ENCODE data around the gene ATAT1.
"Not testable (repeated sequence)": the region's sequence is repeated elsewhere in the genome, so short reads cannot be mapped to it uniquely, and the experiment has no call there.

Gene ATAT1

DNA sequence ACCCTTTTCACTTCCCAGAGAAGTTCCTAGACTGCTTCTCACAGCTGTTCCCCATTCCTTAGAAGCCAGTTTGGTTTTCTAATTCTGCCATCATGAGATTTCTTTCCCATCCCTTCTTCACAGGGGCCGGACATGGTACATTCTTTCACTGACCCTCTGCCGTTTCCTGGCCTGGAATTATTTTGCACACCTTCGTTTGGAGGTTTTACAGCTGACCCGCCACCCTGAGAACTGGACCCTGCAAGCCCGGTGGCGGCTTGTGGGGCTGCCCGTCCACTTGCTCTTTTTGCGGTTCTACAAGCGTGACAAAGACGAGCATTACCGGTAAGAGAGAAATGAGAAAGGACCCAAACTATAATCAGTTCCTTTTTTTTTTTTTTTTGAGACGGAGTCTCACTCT, 24.5 kb downstream of the ATAT1 start:
- no peak for DNase-seq (ENCODE audit: low read depth)

- DNase-seq (ENCODE audit: low read depth): no peak
Observed at GRCh38 chr6:30654798-30655742, 28.4 kb downstream of the ATAT1 start.

DNA sequence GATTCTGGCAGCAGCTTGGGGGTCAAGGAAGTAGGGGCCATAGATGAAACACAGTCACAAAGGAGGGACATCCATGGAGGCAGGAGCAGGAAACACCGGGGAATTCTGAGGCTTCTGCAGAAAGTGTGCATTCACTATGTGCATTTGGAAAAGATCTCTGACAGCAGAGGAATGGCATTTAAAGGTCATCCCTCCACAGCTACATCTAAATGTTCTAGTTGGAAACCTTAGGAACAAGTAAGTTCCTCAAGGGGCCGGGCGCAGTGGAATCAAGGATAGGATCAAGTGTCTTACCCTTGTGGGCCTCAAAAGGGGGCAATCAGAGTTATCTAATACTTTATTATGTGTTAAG, 29.0 kb downstream of the ATAT1 start:
- DNase-seq (ENCODE audit: low read depth): no peak

GRCh38 chr6:30656513-30656912, 29.8 kb downstream of the ATAT1 start:
- DNase-seq (ENCODE audit: low read depth): no peak

DNA sequence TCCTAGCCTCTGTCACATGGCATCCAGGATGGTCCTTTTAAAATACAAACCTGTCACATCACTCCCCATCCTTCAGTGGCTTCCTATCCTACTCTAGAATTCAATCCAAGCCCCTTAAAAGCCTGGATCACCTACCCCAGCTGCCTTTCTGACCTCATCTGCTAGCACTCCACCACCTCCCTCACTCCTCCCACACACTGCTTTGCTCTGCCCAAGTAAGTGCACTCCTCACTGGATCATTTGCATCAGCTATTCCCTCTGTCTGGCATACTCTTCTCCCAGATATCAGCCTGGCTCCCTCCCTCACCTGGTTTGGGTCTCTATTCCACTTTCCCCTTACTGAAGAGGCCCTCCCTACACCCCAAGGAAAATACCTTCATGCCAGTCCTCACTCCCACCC, 30.8 kb downstream of the ATAT1 start:
- no peak for DNase-seq (ENCODE audit: low read depth)

DNA sequence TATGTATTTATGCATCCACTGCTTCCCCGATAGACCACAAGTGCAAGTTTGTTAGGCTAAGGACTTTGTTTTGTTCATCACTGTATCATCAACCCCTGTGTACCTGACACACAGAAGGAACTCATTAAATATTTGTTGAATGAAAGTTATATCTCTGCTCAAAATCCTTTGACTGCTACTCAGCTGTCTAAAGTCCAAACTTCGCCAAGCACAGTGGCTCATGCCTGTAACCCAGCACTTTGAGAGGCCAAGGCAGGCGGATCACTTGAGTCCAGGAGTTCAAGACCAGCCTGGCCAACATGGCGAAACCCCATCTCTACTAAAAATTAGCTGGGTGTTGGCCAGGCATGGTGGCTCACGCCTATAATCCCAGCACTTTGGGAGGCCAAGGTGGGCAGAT, 31.2 kb downstream of the ATAT1 start:
- DNase-seq (ENCODE audit: low read depth): not testable (repeated sequence)

DNA sequence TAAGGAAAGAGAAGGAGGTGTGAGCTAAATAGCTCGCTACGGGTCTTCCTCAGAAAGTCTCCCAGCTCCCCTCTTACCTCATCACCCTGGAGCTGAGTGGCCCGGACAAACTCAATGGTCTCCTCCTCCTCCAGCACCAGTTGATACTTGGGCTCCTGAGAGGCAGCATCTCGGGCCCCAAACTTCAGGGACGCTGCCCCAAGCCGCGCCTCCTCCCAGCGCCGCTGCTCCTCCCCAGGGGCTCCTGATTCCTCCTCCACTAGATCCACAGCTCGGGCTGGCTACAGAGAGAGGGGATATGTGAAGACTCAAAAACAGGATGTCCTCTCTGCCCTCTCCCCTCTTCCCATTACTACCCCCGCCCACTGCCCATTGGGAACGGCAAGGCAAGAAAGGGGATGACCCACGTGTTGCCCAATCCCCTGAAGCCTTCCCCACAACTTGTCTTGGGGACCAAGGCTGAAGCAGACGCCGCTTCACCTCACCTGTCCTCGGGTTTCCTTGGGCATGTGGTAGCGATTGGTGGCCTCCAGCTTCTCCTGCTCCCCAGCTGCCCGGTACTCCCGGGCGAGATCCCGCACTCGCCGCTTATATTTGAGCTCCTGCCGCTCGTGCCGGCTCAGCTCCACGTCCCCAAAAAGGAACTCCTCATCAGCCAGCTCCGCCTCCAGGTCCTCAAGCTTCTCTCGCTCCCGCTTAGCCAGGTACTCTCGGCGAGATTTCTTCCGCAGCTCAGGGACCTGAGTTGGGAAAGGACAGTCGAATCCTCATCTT, 38.5 kb downstream of the ATAT1 start:
- no peak for DNase-seq (ENCODE audit: low read depth)

- DNase-seq (ENCODE audit: low read depth): not testable (repeated sequence)
Observed at GRCh38 chr6:30666300-30666699, 39.6 kb downstream of the ATAT1 start.

DNA sequence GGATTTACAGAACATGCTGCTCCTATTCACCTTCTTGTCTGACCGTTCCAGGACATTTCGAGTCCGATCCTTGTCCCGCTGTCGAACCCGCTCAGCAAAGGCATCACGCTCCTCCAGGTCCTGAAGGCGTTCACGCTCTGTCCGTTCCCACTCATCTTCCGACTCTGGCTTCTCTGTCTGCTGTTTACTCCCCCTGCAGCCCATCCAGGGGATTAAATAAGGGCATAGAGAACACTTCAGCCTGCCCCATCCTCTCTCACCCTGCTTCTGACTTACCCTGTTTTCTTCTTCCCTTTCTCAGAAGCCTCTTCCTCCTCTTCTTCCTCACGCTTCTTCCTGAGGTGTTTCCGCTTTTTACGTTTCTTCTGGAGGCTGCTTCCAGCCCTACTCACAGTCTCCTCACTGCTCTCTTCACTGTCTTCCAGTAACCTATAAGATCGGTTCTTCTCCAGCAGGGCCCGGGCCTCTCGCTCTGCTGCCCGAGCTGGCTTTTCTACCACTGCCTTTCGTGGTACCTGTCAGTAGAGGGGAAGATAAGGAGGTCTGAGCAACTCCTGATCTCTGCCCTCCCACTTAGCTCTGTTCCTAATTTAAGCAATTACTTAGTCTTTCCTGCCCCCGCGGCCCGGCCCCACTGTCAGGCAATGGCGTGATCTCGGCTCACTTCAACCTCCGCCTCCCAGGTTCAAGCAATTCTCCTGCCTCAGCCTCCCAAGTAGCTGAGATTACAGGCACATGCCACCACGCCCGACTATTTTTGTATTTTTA, 44.3 kb downstream of the ATAT1 start:
- DNase-seq (ENCODE audit: low read depth): no peak

DNA sequence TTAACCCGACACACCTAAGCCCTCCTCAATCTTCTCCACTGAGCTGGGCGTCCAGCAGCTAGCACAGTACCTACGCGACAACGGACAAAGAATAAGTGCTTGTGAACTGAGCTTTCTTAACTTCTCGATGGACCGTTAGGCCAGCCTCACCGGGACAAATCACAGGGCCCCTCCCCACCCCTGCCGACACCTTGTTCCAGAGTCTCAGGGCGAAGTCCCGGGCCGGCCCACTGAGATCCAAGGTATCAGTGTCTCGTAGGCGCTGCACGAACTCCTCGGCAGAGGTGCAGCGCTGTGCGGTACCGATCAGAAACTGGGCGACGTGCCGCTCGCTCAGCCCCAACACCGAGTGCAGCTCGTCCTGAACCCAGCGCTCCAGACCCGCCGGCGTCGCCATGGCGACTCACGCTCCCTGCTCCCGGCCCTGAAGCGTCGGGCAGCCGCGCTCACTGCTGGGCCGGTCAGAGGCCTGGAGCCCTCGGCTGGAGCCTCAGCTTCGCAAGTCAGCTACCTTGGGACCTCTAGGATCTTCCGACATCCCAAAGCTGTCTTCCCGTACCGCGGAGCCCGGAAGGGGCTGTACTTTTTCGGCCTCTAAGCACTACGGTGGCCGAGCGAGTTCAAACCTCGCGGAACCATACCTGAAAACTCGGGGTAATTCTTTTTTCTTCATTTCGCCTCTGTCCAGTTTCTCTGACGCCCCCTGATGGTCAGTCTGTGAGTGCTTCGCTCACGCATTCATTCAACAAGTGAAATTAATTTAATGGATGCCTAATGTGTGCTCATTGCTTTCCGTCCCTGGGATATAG, 46.0 kb downstream of the ATAT1 start, which contains the start of gene DHX16:
Gene DHX16 (minus strand): TSS at position 562 of the 809 bp plus-strand sequence. CDS start 165 bp downstream, at position 397.
- peak; percentile 81 for DNase-seq (ENCODE audit: low read depth)

DNA sequence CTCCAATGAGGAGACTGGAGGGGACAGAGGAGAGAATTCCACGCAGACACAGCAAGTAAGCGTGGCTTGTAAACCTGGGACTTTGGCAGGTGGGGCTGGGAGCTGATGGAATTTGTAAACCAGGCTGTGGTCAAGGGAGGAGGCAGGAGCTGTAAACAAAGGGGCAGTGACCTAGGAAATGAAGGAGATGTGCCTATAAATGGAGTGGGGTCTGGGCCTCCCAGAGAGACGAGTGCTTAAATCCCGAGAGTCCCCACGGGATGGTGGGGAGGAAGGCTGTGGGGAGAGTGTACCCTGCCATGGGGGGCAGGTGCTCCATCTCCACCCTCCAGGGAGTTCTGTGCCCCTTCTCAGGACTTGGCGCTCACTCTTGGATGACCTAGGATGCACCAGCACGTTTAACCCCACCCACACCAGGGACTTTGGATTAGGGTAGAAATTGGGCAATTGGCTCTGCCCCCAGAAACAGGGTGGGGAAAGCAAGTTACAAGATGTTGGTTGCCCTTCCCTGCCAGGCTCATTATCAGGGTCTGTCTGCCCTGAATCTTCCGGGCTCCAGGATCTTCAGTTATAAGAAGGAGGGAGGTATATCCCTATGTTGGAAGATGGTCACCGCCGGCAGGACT, 50.1 kb downstream of the ATAT1 start:
- no peak for DNase-seq (ENCODE audit: low read depth)

DNA sequence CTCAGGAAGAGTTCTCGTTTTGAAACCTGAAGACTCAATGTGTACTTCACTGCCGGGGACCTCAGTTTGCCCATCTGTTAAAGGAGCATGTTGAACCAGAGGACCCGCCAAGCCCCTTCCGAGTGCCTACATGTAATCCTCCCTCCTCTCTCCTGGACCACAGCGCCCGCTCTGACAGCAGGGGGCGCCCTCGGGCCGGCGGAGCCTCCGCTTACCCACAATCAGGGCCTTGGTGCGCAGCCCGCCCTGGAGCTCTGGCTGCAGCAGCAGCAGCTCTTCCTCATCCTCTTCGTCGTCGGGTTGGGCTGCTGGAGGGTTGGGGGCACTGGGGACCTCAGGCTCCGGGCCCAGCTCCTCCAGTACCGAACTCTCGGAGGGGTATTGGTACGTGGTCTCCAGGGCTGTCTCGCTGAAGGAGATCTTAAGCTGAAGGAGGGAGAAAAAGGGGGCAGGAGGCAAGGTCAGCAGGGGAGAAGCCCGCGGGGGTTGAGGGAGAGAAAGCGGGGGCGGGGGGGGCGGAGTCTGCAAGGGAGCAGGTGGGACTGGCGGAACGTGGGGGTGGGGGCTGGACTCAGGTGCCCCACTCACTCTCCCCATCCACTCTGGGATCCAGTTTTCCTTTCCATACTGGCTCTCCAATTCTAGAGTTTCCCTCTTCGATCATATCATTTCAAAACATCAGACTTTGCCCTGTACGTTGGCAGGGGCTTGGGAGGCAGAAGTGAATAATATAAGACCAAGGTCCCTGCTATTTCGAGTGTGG, 52.5 kb downstream of the ATAT1 start:
- DNase-seq (ENCODE audit: low read depth): peak; percentile 88

DNA sequence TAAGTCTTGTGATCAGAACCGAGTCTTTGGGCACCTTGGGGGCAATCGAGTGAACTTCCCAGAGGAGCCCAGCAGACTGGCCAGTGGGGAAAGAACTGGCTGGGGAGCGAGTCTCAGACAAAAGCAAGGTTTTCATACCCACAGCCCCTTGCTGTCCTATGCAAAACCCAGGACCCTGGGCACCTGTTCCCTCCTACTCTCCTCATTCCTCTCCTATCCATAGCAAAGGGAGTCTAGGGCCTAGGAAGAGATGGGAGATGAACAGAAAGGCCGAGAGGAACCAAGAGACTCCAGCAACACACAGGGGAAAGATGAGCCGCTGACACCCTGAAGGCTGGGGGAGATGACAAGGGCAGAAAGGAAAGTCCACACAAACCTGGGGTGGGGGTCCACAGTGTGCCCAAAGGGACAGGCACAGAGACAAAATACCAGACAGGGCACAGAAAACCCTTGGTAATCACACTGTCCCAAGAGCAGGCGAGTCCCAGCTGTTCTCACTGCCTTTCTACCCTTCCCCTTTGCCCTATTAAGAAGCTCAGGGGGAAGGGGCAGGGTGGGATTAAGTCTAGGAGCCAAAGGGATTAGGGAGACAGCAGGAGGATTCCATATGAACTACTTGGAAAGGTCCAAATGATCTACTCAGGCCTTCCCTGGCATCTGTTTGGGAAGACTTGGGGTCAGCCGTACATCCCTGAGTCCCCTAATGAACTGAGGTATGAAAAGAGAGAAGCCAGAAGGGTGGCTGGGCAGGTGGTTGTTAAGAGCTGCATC, 53.3 kb downstream of the ATAT1 start:
- DNase-seq (ENCODE audit: low read depth): no peak

GRCh38 chr6:30681766-30682142, 55.1 kb downstream of the ATAT1 start:
- DNase-seq (ENCODE audit: low read depth): no peak

DNA sequence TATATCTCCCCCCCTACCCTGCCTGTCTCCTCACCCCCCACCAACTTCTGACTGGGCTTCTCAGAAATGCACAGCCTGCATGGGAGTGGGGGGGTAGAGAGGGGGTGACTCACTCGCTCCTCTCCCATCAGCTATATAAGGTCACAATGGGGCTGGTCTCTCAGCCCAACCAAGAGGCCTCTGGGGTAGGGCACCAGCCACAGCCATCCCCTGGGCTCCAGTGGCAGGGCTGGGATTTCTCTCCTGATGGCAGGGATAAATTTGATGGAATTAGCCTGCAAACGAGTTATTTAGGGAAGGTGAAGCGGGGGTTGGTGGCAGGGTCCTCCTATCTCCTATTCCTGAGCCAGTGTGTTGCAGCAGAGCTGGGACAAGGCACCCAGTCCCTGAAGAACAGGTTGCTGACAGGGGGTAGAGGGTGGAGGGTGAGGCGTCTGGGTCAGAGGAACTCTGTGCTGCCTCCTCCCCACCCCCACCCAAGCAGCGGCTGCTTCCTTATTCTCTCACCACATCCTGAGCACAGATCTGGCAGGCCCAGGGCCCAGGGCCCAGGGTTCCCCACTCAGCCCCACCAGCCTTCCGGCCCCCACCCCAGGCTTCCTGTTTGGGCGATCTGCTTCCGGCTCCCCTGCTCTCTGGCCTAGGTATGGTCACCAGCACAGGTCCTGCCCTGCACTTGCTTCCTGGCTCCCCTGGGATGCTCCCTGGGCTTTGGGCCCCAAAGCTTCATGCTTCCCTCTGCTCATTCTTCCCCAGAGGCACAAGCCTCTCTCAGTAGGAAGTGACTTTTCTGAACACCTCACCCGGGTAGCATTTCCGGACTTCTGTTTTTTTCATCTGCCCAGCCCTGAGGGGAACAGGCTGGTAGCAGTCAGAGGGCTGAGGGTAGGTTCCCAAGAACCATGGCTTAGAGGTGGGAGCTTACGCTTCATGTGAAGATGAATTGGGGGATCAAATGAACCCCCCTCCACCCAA, 55.8 kb downstream of the ATAT1 start:
- peak; percentile 89 for DNase-seq (ENCODE audit: low read depth)

DNA sequence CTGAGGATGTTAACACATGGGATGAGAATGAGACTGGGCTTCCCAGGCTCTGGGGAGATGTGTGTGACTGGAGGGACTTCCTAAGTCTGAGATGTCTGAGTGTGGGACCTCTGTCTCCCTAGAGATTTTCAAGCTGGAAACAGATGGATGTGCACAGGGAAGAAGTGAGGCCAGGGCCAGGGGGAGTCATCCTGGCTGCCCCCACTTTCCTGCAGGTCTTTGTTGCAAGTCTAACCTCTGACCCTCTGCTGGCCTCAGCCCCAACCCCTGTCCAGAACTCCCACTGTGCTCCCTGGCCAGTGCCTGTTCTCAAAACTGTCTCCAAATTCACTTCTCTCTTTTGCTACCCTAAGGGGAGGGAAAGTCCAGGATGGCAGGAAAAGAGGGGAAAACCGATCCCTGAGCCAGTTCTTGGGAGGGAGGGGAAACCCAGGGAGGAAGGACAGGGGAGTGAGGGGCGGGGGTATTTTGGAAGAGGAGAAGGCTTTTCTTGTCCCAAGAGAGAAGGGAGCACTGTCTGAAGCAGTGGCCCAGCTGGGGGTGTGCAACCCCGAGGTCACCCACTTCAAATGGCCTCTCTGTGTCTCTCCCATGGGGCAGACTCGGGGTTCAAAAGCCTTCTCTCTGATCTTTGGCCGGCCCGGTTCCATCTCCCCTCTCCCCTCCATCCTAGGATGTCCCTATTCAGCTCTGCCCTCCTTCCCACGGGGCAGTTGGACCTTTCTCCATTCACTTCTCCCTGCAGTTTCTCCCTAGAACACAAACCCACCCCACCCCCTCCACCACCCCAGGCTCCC, 56.7 kb downstream of the ATAT1 start:
- DNase-seq (ENCODE audit: low read depth): no peak

- DNase-seq (ENCODE audit: low read depth): no peak
Observed at GRCh38 chr6:30683980-30684338, 57.3 kb downstream of the ATAT1 start.

All from activated T-helper 1 cell treated with Interleukin-2 at 50 U/mL for 16 hours (primary cell).